SU-DHL-6 (cell line): ENCODE measurements around the gene TAAR9.

Source experiments
- EZH2phosphoT487 ChIP-seq: fragments of 200-600 bp; sonication (generic), shearing (Covaris generic); conservative IDR thresholded peaks from 2 replicates; pipeline ENCODE4 v1.6.1; 2018; ENCODE audit warnings: mild to moderate bottlenecking, antibody characterized with exemption, low read length, moderate library complexity, mixed read lengths
- TF ChIP-seq, protein P1 (sequence below): fragments of 200-600 bp; sonication (generic); IDR thresholded peaks from one replicate; pipeline ENCODE4 v1.5.1; 2017; ENCODE audit warnings: antibody characterized with exemption, mild to moderate bottlenecking, low read length, moderate library complexity; ENCODE audit not compliant: insufficient read depth, poor library complexity, severe bottlenecking

DNA sequence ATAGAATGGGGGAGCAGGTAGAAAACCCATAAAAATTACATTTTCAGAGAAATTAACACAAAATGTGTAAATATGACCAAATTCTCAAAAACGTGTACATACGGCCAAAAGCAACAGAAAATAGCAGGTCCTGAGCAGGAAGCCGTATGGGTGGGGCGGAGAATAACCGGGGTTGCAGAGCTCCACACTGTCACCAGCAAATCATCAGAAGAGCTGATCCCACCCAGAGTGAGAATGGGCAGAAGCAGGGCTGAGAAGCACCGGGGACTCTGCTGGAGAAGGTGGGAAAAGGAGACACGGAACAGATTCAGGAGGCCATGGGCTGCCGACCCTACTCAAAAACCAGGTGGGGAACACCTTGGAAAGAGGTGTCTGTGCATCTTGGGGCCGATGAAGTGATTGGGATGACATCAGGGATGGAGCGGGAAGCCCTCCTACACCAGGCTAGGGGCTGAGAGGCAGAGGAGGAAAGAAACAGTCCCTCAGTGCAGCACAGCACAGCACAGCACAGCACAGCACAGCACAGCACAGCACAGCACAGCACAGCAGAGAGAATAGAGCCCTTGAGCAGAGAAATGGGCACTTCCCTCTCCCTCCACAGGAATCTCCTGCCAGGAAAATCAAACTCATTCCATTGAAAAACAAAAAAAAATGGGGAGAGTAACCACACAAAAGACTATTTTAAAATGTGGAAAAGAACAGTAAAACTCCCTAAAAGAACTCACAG, 47.4 kb upstream of the TAAR9 start:
- TF ChIP-seq, protein P1, sequence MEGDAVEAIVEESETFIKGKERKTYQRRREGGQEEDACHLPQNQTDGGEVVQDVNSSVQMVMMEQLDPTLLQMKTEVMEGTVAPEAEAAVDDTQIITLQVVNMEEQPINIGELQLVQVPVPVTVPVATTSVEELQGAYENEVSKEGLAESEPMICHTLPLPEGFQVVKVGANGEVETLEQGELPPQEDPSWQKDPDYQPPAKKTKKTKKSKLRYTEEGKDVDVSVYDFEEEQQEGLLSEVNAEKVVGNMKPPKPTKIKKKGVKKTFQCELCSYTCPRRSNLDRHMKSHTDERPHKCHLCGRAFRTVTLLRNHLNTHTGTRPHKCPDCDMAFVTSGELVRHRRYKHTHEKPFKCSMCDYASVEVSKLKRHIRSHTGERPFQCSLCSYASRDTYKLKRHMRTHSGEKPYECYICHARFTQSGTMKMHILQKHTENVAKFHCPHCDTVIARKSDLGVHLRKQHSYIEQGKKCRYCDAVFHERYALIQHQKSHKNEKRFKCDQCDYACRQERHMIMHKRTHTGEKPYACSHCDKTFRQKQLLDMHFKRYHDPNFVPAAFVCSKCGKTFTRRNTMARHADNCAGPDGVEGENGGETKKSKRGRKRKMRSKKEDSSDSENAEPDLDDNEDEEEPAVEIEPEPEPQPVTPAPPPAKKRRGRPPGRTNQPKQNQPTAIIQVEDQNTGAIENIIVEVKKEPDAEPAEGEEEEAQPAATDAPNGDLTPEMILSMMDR, result no peak
- TF ChIP-seq EZH2phosphoT487, result no peak
